DMS53 treated with DMSO at 0.1 percent for 48 hours (cell line): ENCODE data around the gene RTP4.

Source experiments
- DNase-seq: peaks from one replicate; lab custom pipeline; 2025; ENCODE audit not compliant: unreplicated experiment; lab: John Stamatoyannopoulos, UW

The RTP4 gene

GRCh38 chr3:187368251-187369088, at the start of gene RTP4:
Gene RTP4 (plus strand): TSS chr3:187368385. CDS start chr3:187368442, 57 bp downstream.
- DNase-seq, result peak; percentile 3

GRCh38 chr3:187318819-187319616, 49.2 kb upstream of the RTP4 start:
- DNase-seq, result peak; percentile 18

- peak; percentile 19 for DNase-seq
Measured at GRCh38 chr3:187319699-187320302, 48.4 kb upstream of the RTP4 start.

- no peak for DNase-seq
Measured at GRCh38 chr3:187321766-187322165, 46.4 kb upstream of the RTP4 start.

- no peak for DNase-seq
Measured at GRCh38 chr3:187322291-187322690, 45.9 kb upstream of the RTP4 start.

- no peak for DNase-seq
Measured at GRCh38 chr3:187323091-187323490, 45.1 kb upstream of the RTP4 start.

- DNase-seq, result no peak
Measured at GRCh38 chr3:187325632-187326031, 42.6 kb upstream of the RTP4 start.

GRCh38 chr3:187327845-187328244, 40.3 kb upstream of the RTP4 start:
- DNase-seq, result no peak

GRCh38 chr3:187328691-187329090, 39.5 kb upstream of the RTP4 start:
- DNase-seq, result no peak

- no peak for DNase-seq
Measured at GRCh38 chr3:187334904-187335303, 33.3 kb upstream of the RTP4 start.

- no peak for DNase-seq
Measured at GRCh38 chr3:187336322-187336721, 31.9 kb upstream of the RTP4 start.

- no peak for DNase-seq
Measured at GRCh38 chr3:187340578-187340977, 27.6 kb upstream of the RTP4 start.

- no peak for DNase-seq
Measured at GRCh38 chr3:187342255-187342654, 25.9 kb upstream of the RTP4 start.

GRCh38 chr3:187343670-187344069, 24.5 kb upstream of the RTP4 start:
- no peak for DNase-seq

- DNase-seq, result no peak
Measured at GRCh38 chr3:187352581-187353575, 15.3 kb upstream of the RTP4 start.

GRCh38 chr3:187358068-187358467, 10.1 kb upstream of the RTP4 start:
- no peak for DNase-seq

GRCh38 chr3:187359798-187360486, 8.2 kb upstream of the RTP4 start:
- DNase-seq, result no peak

GRCh38 chr3:187360596-187360995, 7.6 kb upstream of the RTP4 start:
- no peak for DNase-seq

- no peak for DNase-seq
Measured at GRCh38 chr3:187361835-187362234, 6.3 kb upstream of the RTP4 start.

- no peak for DNase-seq
Measured at GRCh38 chr3:187367561-187368103, 553 bp upstream of the RTP4 start.
